Mesenchymal stem cell (in vitro differentiated cells and primary cell): ENCODE measurements around the gene DIP2C.
"Not testable (repeated sequence)": the region's sequence is repeated elsewhere in the genome, so short reads cannot be mapped to it uniquely, and the experiment has no call there.

Source experiments
- DNase-seq: peaks from one replicate; pipeline ENCODE4 v3.0.0-alpha.2; 2013
- H2AFZ ChIP-seq: one replicate; pipeline ENCODE4 v1.6.1; 2013; ENCODE audit warnings: low read depth, mild to moderate bottlenecking, control low read depth, inconsistent platforms, low read length, moderate library complexity
- H2AK5ac ChIP-seq: 2 replicates; pipeline ENCODE4 v1.6.1; 2013; ENCODE audit warnings: low read length, moderate library complexity, mild to moderate bottlenecking, inconsistent platforms; ENCODE audit not compliant: severe bottlenecking
- H2BK120ac ChIP-seq: one replicate; pipeline ENCODE4 v1.6.1; 2013; ENCODE audit warnings: low read depth, mild to moderate bottlenecking, inconsistent platforms, low read length, moderate library complexity
- H2BK12ac ChIP-seq, 2 experiments: one replicate each; pipeline ENCODE4 v1.6.1; 2013; ENCODE audit warnings: inconsistent platforms in 2 of 2, low read length in 2 of 2, mild to moderate bottlenecking in 2 of 2, moderate library complexity in 2 of 2, control low read depth in 1 of 2
- H2BK15ac ChIP-seq: one replicate; pipeline ENCODE4 v1.6.1; 2013; ENCODE audit warnings: mild to moderate bottlenecking, low read depth, inconsistent platforms; ENCODE audit not compliant: poor library complexity, severe bottlenecking
- H2BK5ac ChIP-seq: 2 replicates; pipeline ENCODE4 v1.6.1; 2013; ENCODE audit warnings: low read depth, mild to moderate bottlenecking, low read length, control low read depth, inconsistent platforms; ENCODE audit not compliant: poor library complexity, severe bottlenecking
- H3K14ac ChIP-seq, 2 experiments: one replicate each; pipeline ENCODE4 v1.6.1; 2013; ENCODE audit warnings: inconsistent platforms in 2 of 2, low read length in 2 of 2, control low read depth in 1 of 2, mild to moderate bottlenecking in 1 of 2, moderate library complexity in 1 of 2
- H3K18ac ChIP-seq, 2 experiments: one replicate each; pipeline ENCODE4 v1.6.1; 2013; ENCODE audit warnings: inconsistent platforms in 2 of 2, low read length in 2 of 2, control low read depth in 1 of 2, low read depth in 1 of 2, mild to moderate bottlenecking in 1 of 2
- H3K23ac ChIP-seq, 2 experiments: one replicate each; pipeline ENCODE4 v1.6.1; 2013; ENCODE audit warnings: inconsistent platforms in 2 of 2, low read length in 2 of 2, mild to moderate bottlenecking in 2 of 2, moderate library complexity in 2 of 2, control low read depth in 1 of 2
- H3K27ac ChIP-seq: 2 replicates; pipeline ENCODE4 v1.5.1; 2013; ENCODE audit warnings: mild to moderate bottlenecking, moderate library complexity, low read length, control low read depth, inconsistent platforms; ENCODE audit not compliant: poor library complexity, severe bottlenecking
- H3K27me3 ChIP-seq, 2 experiments: 2 replicates each; pipeline versions ENCODE4 v1.6.1 to v1.7.0; 2013; ENCODE audit warnings: low read length in 2 of 2, mild to moderate bottlenecking in 2 of 2, moderate library complexity in 2 of 2, control low read depth in 1 of 2, inconsistent platforms in 1 of 2; ENCODE audit not compliant: control insufficient read depth in 1 of 2, insufficient read depth in 1 of 2
- H3K36me3 ChIP-seq, 2 experiments: 2 replicates each; pipeline versions ENCODE4 v1.6.1 to v1.7.0; 2013; ENCODE audit warnings: low read length in 2 of 2, control low read depth in 1 of 2, inconsistent platforms in 1 of 2, low read depth in 1 of 2, mild to moderate bottlenecking in 1 of 2; ENCODE audit not compliant: insufficient read depth in 2 of 2, control insufficient read depth in 1 of 2
- H3K4ac ChIP-seq, 2 experiments: one replicate each; pipeline ENCODE4 v1.6.1; 2013; ENCODE audit warnings: inconsistent platforms in 2 of 2, low read length in 2 of 2, mild to moderate bottlenecking in 2 of 2, moderate library complexity in 2 of 2, control low read depth in 1 of 2, low read depth in 1 of 2
- H3K4me1 ChIP-seq: 2 replicates; pipeline ENCODE4 v1.6.1; 2013; ENCODE audit warnings: low read depth, low read length, control low read depth; ENCODE audit not compliant: control insufficient read depth, insufficient read depth
- H3K4me2 ChIP-seq: 2 replicates; pipeline ENCODE4 v1.6.1; 2013; ENCODE audit warnings: low read length, mild to moderate bottlenecking, inconsistent platforms; ENCODE audit not compliant: poor library complexity, severe bottlenecking
- H3K4me3 ChIP-seq, 2 experiments: 2 replicates each; pipeline versions ENCODE4 v1.5.1 to v1.7.0; 2013; ENCODE audit warnings: low read length in 2 of 2, mild to moderate bottlenecking in 2 of 2, control low read depth in 1 of 2, low read depth in 1 of 2; ENCODE audit not compliant: insufficient read depth in 1 of 2
- H3K79me1 ChIP-seq: replicated peaks from 2 replicates; pipeline ENCODE4 v1.6.1; 2013; ENCODE audit warnings: mild to moderate bottlenecking, control low read depth, low read length, inconsistent platforms; ENCODE audit not compliant: poor library complexity, severe bottlenecking
- H3K9ac ChIP-seq: 2 replicates; pipeline ENCODE4 v1.7.0; 2013; ENCODE audit warnings: mild to moderate bottlenecking, low read length, moderate library complexity
- H3K9me3 ChIP-seq: 2 replicates; pipeline ENCODE4 v1.7.0; 2013; ENCODE audit warnings: mild to moderate bottlenecking, low read length; ENCODE audit not compliant: control insufficient read depth
- H4K8ac ChIP-seq: one replicate; pipeline ENCODE4 v1.6.1; 2013; ENCODE audit warnings: inconsistent platforms, mild to moderate bottlenecking, low read length, moderate library complexity
- H4K91ac ChIP-seq: one replicate; pipeline ENCODE4 v1.6.1; 2013; ENCODE audit warnings: mild to moderate bottlenecking, low read length, inconsistent platforms
- WGBS: methylation state at CpG from one replicate; pipeline ENCODE4 v1.1.7; 2013; ENCODE audit warnings: mixed read lengths; 5-methylcytosine and 5-hydroxymethylcytosine counted together

The DIP2C gene

GRCh38 chr10:350981-351501 lies 338.4 kb downstream of the DIP2C start:
- H3K79me1 ChIP-seq, result peaks cover 9% of the 10 kb centered on the region
- no peak overlapping the region for H3K27ac ChIP-seq
- no peaks in the 10 kb centered on the region for H3K27me3 ChIP-seq
- peaks cover 65 to 70% of the 10 kb centered on the region in 2 experiments for H3K36me3 ChIP-seq
- DNase-seq, result no peak
- no peak overlapping the region for H2AFZ ChIP-seq
- no peak overlapping the region for H3K14ac ChIP-seq
- H2AK5ac ChIP-seq, result no peak overlapping the region
- no peak overlapping the region for H2BK120ac ChIP-seq
- no peak overlapping the region for H3K9ac ChIP-seq
- no peak overlapping the region for H4K91ac ChIP-seq
- H2BK15ac ChIP-seq, result no peak overlapping the region
- peaks cover 1% of the 10 kb centered on the region for H3K4me1 ChIP-seq
- no peak overlapping the region for H3K4me2 ChIP-seq
- H3K4me3 ChIP-seq, result no peak overlapping the region
- no peak overlapping the region for H3K18ac ChIP-seq
- no peaks in the 10 kb centered on the region for H3K9me3 ChIP-seq
- H4K8ac ChIP-seq, result no peak overlapping the region
- H3K4ac ChIP-seq, result no peak overlapping the region
- WGBS, result 95% methylated on average over 35 of the region's 35 CpGs
- no peak overlapping the region for H2BK5ac ChIP-seq
- no peak overlapping the region for H2BK12ac ChIP-seq
- H3K23ac ChIP-seq, result no peak overlapping the region

- no peak overlapping the region for H2BK12ac ChIP-seq
- no peaks in the 10 kb centered on the region for H3K27me3 ChIP-seq
- H3K4me1 ChIP-seq, result peaks cover 1% of the 10 kb centered on the region
- H4K91ac ChIP-seq, result no peak overlapping the region
- H2AK5ac ChIP-seq, result no peak overlapping the region
- no peak overlapping the region for H3K4me3 ChIP-seq
- peaks cover 60 to 62% of the 10 kb centered on the region in 2 experiments for H3K36me3 ChIP-seq
- no peak overlapping the region for H3K27ac ChIP-seq
- no peak overlapping the region for H3K4ac ChIP-seq
- no peak overlapping the region for H2BK120ac ChIP-seq
- H3K9me3 ChIP-seq, result no peaks in the 10 kb centered on the region
- DNase-seq, result no peak
- H2AFZ ChIP-seq, result no peak overlapping the region
- no peak overlapping the region for H3K14ac ChIP-seq
- H3K79me1 ChIP-seq, result peaks cover 9% of the 10 kb centered on the region
- H4K8ac ChIP-seq, result no peak overlapping the region
- WGBS, result 96% methylated on average over 24 of the region's 24 CpGs
- H3K9ac ChIP-seq, result no peak overlapping the region
- H2BK15ac ChIP-seq, result no peak overlapping the region
- no peak overlapping the region for H3K18ac ChIP-seq
- no peak overlapping the region for H3K23ac ChIP-seq
- no peak overlapping the region for H3K4me2 ChIP-seq
- no peak overlapping the region for H2BK5ac ChIP-seq
Measured at GRCh38 chr10:349081-349480, 340.4 kb downstream of the DIP2C start.

GRCh38 chr10:348456-348855 lies 341.0 kb downstream of the DIP2C start:
- H3K79me1 ChIP-seq, result peaks cover 11% of the 10 kb centered on the region
- H2BK120ac ChIP-seq, result no peak overlapping the region
- no peak overlapping the region for H2AK5ac ChIP-seq
- H3K9me3 ChIP-seq, result no peaks in the 10 kb centered on the region
- no peak overlapping the region for H4K8ac ChIP-seq
- no peak overlapping the region for H3K4ac ChIP-seq
- no peak overlapping the region for H2BK15ac ChIP-seq
- H3K4me2 ChIP-seq, result no peak overlapping the region
- no peak overlapping the region for H3K23ac ChIP-seq
- H3K18ac ChIP-seq, result no peak overlapping the region
- H3K36me3 ChIP-seq, result peaks cover 60 to 61% of the 10 kb centered on the region in 2 experiments
- H3K4me3 ChIP-seq, result no peak overlapping the region
- H2AFZ ChIP-seq, result no peak overlapping the region
- H2BK5ac ChIP-seq, result no peak overlapping the region
- H3K27me3 ChIP-seq, result no peaks in the 10 kb centered on the region
- no peak for DNase-seq
- H3K4me1 ChIP-seq, result peaks cover 1% of the 10 kb centered on the region
- WGBS, result 97% methylated on average over 17 of the region's 17 CpGs
- H3K27ac ChIP-seq, result no peak overlapping the region
- no peak overlapping the region for H3K14ac ChIP-seq
- no peak overlapping the region for H2BK12ac ChIP-seq
- no peak overlapping the region for H3K9ac ChIP-seq
- H4K91ac ChIP-seq, result no peak overlapping the region

GRCh38 chr10:347774-348173 lies 341.7 kb downstream of the DIP2C start:
- H3K9ac ChIP-seq, DNase-seq, H3K18ac ChIP-seq, H3K4me3 ChIP-seq, H3K14ac ChIP-seq, H3K4ac ChIP-seq, H3K23ac ChIP-seq, H2BK15ac ChIP-seq, H4K8ac ChIP-seq, H2BK120ac ChIP-seq, H2BK12ac ChIP-seq, H3K27me3 ChIP-seq, H3K27ac ChIP-seq, H2BK5ac ChIP-seq, H2AFZ ChIP-seq, H3K4me2 ChIP-seq, H4K91ac ChIP-seq, H3K9me3 ChIP-seq, H2AK5ac ChIP-seq, H3K4me1 ChIP-seq: not testable (repeated sequence)
- Histone ChIP-seq H3K36me3 (peaks cover 58 to 59% of the 10 kb centered on the region in 2 experiments), H3K79me1 (peaks cover 11% of the 10 kb centered on the region)
- 97% methylated on average over 33 of the region's 34 CpGs for WGBS
